Stimulated activated CD4-positive, alpha-beta T cell treated with anti-CD3 and anti-CD28 coated beads, Interleukin-15, amount 100 ng/mL, for 1 hour (primary cell): ENCODE results near the gene JADE3.
A peak's percentile ranks its signal among the peaks of the same experiment; 100 is the strongest.
"Not testable (repeated sequence)": the region's sequence is repeated elsewhere in the genome, so short reads cannot be mapped to it uniquely, and the experiment has no call there.

Source experiments
- DNase-seq, 2 donors: peaks; one replicate each; pipeline ENCODE4 v3.0.0-alpha.2; 2020; ENCODE audit warnings: low read depth in 1 of 2, low spot score in 1 of 2

JADE3 gene

DNA sequence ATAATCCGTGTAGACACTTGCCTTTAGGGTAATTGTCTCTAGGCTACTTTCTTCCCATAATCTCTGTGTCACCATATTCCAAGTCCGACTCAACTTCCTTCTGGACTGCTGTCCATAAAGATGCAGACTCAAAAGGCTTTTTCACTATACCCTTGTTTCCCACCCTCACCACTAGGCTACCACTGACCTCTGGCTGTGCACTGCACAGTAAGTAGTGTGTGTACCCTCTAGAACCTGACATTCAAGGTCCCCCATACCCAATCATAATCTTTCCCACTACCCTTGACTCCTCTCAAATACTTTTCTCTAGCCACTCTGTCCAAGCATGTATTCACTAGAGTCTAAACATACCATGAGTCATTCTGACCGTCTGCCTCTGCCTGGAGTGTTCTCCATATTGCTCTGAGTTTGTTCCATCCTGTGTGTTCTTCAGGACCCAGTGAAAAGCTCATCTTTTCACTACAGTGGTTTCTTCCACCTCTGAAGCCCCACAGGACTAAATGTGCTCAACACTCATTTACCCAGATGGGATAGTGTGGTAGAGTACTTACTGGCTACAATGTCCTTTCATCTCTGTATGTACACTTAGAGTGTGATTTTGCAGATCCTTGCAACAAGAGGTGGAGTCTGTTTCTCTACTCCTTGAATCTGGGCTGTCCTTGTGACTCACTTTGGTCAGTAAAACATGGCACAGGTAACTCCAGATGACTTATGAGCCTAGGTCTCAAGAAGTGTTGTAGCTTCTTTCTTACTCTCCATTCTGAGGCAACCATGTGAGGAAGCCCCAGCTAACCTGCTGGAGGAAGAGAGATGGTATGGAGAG lies 17.4 kb downstream of the JADE3 start:
- no peak for DNase-seq

DNA sequence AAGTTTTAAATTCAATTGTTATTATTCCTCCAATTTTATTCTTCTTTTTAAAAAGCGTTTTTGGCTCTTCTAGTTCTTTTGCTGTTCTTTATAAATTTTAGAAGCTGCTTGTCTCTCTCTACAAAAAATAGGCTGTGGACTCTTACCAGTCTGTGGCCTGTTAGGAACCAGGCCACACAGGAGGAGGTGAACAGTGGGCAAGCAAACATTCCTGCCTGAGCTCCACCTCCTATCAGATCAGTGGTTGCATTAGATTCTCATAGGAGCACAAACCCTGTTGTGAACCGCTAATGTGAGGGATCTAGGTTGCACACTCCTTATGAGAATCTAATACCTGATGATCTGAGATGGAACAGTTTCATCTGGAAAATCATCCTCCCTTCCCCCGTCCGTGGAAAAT lies 23.1 kb downstream of the JADE3 start:
- no peak for DNase-seq

DNA sequence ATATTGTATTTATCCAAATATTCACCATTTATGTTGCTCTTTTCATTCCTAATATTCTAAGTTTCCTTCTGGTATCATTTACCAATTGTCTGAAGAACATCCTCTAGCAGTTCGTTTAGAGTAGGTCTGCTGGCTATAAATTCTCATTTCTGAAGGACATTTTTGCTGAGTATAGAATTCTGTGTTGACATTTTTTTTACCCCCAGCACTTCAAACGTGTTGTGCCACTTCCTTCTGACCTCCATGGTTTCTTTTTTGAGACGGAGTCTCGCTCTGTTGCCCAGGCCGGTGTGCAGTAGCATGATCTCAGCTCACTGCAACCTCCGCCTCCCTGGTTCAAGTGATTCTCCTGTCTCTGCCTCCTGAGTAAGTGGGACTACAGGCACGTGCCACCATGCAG lies 26.4 kb downstream of the JADE3 start:
- no peak for DNase-seq

DNA sequence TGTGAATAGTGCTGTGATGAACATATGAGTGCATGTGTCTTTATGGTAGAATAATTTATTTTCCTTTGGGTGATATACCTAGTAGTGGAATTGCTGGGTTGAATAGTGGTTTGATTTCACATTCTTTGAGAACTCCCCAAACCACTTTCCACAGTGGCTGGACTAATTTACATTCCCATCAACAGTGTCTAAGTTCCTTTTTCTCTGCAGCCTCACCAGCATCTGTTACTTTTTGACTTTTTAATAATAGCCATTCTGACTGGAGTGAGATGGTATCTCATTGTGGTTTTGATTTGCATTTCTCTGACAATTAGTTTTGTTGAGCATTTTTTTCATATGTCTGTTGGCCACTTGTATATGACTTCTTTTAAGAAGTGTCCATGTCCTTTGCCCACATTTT lies 29.1 kb downstream of the JADE3 start:
- DNase-seq: no peak

DNA sequence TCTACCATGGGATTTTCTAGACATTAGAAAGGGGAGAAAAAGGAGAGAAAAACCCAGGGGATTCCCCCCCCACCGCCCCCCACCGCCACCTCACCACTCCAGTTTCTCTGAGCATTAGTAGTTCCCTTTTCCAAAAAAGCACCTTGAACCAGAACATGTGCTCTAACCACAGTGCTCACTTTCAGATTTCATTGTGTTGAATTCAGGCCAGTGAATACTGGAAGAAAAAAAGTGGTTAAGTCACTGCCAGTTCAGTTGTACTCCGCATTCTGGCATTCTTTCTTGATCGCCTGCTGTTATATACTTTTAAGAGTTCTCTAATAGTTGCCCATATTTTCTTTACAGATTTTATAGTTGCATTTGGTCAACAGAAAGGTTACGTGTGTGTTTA lies 40.9 kb downstream of the JADE3 start:
- no peak for DNase-seq

DNA sequence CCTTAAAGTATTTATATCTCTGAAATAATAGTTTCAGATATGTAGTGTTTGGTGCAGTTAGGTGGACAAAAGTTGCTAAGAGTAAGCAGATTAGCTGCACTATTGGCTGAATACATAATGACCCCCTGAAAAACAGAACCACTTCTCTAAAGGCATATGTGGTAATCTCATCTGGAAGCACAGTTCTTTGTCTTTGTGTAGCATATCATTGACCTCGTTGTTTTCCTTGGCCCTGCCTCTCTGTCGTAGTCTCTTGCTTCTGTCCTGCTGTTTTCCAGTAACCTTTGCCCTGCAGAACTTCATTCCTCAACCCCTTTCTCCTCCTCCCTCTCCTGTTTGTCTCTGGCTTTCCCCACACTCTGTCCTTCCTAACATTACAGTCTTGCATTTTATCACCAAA lies 41.4 kb downstream of the JADE3 start:
- no peak for DNase-seq

DNA sequence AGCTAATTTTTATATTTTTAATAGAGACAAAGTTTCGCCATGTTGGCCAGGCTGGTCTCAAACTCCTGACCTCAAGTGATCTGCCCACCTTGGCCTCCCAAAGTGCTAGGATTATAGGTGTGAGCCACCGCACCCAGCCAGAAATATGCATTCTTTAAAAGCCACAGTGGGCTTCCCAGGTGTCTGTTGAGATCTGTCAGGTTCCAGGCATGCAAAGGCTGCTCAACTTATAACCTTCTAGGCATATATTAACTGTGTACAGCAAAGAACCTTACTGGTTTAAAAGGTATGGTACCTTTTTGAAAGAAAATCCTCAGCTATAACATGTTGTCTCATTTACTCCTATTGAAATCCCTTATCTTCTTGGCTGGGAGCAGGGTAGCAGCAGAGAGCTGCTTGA lies 42.5 kb downstream of the JADE3 start:
- no peak for DNase-seq

DNA sequence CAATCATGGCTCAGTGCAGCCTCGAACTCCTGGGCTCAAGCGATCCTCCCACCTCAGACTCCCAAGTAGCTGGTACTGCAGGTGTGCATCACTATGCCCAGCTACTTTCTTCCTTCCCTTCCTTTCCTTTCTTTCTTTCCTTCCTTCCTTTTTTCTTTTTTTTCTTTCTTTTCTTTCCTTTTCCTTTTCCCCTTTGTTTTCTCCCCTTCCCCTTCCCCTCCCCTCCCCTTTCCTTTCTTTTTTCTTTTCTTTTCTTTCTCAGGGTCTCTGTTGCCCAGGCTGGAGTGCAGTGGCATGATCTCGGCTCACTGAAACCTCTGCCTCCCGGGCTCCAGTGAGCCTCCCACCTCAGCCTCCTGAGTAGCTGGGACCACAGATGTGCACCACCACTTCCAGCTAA lies 44.4 kb downstream of the JADE3 start:
- not testable (repeated sequence) for DNase-seq

DNA sequence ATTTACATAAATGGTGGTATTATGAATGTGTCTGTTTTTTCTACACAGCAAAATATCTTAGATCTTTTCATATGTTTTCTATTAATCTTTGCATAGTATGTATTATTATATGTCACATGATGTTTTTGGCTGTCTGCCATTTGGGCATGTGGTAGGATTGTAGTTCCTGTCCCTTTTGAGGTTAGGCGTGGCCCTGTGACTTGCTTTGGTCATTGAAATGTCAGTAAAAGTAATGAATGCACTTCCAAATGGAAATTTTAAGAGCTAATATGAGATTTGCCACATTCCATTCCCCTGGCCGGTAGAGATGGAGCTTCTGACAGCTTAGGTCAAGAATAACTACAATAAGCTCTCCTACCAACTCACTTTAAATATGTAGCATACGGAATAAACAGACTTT lies 45.1 kb downstream of the JADE3 start:
- no peak for DNase-seq

DNA sequence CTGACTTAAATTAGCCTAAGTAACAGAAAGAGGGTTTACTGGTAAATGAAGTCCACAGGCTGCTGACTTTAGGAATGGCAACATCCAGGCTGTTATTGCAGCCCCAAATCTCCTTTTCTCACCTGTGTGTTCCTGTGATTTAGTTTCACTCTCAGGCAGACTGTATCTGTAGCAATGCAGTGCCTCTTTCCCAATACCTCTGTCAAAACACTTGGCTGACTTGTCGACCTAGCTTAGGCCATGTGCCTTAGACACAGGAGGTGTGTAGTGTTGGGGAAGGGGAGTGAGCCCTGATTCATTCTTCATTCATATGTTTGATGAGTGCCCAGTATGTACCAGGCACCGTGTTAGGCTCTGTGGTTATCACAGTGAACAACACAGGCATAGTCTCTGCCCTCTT lies 46.9 kb downstream of the JADE3 start:
- no peak for DNase-seq

DNA sequence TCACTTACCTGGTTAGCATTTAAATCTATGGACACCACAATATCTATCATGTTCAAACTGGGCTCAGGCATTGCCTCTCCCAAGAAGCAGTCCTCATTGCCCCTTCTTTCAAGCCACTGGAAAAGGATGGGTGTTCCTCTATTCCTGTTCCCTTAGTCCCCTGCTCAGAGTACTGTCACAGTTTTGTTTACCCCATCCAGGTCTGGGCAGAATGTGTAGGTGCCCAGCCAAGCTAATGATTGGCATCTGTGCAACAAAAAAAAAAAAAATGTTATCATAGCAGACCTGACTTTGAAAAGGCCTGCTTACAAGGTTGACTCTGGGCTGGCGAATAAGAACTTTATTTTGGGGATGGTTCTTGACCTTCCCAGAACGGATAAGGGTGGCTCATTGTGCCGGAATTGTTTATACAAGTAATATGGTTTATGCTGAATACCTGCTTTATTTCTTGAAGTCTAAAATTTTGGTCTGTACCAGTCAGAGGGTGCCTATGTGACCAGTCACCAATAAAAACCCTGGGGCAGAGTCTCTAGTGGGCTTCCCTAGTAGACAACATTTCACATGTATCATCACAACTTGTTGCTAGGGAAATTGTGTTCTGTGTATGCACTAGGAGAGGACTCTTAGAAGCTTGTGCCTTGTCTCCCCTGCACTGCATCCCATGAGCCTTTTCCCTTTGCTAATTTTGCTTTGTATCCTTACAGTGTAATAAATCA lies 47.9 kb downstream of the JADE3 start:
- no peak for DNase-seq

DNA sequence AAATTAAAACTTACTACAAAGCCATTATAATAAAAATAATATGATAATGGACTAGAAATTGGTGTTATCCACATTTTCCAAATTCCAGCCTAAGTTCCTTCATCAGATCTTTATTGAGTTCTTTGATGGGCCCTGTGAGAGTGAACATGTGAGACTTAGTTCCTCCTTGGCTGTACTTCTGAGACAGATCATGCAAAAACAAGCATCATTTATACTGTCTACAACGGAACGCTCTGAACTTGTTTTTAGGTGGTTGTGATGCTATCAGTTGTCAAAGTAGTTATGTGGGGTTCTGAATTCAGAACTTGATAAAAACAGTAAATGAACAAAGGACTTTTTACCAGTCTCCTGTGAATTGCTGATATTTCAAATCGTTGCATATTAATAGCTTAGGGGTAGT lies 48.9 kb downstream of the JADE3 start:
- no peak for DNase-seq

DNA sequence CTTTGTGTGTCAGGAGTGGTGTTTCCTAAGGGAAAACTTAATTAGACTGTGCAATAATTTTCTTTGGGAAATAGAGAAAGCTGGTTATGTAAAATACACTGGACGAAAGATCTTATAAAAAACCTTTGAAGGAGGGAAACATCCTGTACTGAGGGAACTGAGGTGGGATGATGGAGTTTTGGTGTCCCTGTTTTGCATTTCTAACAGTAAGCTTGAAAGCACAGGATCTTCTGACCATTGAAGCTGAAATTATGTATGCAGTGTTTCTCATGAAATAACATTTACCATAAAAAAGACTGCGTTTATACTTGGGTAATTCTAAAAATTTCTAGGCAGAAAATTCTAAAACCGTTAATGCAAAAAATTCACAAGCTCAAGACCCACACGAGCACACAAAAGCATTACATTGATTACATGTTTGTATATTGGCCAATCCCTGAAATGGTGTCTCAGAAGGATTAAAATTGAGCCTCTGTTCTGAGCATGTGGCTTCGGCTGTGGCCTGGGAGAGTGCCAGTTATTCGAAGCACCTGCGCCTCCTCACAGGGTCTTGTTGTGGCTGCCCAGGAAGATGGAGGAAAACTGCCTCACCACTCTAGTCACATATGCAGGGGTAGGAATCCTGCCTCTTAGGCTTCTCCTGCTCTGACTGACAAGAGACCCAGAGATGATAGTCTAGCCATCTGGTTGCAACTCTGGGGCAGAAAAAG lies 49.5 kb downstream of the JADE3 start:
- no peak for DNase-seq

DNA sequence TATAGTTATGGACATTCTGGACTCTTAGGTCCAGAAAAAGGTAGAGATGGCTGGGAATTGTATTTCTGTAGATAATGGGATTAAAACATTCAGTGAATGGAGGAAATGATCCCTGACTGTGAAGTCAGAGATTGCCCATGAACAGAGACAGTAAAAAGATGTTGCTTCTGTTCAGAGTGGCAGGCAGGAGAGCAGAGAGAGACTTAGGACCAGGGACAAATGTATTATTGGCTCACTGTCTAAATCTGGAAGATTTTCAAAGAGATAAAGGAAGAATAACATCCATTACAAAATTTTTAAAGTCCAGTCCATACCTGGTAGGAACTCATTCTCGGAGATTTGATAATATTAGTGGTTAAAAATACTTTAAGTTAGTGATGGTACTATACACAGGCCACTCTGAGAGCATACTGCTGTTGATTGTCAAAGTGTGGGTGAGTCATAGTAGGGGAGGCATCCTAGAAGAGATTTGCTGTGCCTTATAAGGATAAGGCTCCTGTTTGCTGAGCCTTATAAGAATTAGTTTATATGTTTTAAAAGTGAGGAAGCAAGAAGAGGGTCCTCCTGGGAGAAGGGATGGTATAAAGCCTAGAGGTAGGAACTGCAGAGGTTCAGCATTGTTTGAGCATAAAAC lies 53.0 kb downstream of the JADE3 start:
- no peak for DNase-seq

DNA sequence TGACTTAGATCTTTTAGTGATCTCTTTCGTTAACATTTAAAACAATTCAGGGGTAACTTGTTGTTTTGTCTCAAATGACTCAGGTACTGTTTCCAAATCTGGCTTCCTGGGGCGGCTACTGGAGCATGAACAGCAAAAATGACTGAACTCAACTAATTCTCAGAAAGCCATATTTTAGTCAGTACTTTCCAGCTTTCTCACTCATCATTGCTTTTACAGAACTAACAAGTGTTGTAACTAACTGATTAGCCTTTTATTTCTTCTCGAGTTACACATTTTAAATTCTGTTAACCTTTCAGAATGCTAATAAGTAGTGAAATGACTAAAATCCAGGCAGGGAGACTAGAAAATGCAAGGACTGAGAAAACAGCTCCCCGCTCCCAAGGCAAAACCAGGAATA lies 55.3 kb downstream of the JADE3 start:
- no peak for DNase-seq

DNA sequence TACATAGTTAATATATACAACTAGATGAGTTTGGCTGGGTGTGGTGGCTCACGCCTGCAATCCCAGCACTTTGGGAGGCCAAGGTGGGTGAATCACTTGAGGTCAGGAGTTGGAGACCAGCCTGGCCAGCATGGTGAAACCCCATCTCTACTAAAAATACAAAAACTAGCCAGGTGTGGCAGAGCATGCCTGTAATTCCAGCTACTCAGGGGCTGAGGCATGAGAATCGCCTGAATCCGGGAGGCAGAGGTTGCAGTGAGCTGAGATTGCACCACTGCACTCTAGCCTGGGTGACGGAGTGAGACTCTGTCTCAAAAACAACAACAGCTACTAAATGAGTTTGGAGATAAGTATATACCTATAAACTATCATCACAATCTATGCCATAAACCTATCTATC lies 64.8 kb downstream of the JADE3 start:
- DNase-seq: not testable (repeated sequence)

DNA sequence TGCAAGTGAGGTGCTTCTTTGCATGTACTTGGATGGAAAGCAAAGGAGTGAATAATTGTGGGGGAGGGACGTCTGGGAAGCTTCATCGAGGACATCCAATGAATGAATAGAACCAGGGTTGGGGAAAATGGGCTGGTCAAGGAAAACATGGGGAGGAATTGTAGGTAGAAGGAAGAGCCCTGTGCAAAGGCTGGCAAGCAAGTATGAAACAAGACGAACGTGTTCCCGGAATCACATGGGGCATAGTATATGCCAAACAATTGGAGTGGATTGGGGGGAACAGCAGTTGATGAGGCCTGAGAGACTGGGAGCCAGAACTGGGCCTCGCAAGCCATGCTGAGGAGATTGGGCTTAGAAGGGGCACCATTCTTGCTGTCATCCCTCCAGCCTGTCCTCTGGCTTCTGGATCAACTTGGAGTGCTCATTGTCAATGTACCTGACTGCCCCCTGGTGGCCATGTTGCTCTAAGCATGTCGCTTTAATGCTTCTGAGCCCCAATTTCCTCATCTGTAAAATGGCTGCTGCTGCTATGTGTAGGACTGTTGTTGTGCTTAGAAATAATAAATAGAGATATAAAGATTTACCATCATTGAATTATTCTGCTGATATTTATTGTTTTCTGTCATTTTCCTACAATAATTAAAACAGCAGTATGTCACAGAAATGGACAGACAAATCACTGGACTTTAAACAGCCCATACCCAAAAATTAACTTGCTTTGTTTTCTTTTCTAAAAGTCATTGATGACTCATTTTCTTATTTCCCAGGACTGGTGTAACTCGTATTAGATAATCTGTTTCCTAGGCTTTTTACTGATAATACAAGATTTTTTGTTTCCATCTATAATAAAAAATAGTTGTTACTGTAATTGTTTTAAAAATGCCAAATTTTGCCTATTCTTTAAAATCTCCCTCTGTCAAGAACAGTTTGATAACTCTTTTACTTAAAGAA lies 66.4 kb downstream of the JADE3 start:
- DNase-seq: peak; percentile 15 to 48

DNA sequence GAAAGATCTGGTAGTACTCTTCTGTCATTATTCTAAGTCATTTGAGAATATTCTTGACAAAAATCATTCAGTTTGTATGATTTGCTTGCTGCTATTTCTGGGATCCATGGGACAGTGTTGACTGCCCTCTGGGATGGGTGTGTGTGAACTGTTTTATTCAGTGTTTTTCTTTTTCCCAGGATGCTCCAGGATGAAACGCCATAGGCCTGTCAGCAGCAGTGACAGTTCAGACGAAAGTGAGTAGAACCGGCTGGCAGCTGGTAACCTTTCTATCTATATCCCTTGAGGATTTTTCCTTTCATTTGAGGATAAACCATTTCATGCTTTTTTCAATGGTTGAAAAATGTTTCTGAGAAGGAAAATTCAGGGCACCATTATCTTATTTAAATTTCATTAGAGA lies 72.5 kb downstream of the JADE3 start:
- no peak for DNase-seq

DNA sequence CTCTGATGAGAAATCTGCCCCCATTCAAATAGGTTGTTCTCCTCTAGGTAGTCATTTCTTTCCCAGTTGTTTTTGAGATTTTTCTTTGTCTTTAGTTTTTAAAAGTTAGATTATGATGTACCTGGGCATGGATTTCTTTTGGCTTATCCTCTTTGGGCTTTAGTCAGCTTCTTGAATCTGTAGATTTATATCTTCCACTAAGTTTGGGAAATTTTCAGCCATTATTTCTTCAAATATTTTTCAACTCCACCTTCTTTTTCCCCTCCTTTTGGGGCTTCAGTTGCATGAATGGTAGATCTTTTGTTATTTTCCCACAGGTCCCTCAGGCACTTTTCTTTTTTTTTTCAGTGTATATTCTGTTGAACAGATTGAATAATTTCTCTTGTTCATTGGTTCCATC lies 77.3 kb downstream of the JADE3 start:
- DNase-seq: no peak

DNA sequence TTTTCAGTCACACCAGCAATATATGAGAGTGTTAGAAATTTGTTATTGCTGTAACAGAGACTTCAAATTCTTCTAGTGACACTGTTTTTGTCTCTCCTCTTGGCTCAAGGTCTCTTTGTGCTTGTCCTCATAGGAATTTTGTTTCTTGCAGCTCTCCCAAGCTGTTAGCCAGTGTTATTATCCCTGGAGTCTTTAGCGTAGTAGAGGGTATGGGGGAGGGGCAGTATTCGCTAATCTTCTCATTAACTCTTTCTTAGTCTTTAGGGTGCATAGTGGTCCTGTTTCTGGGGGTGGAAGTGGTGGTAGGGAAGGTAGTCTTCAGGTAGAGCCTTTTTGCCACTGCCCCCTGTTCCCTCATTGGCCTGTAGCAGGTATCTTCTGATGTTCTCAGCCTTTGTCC lies 79.4 kb downstream of the JADE3 start:
- DNase-seq: no peak

DNA sequence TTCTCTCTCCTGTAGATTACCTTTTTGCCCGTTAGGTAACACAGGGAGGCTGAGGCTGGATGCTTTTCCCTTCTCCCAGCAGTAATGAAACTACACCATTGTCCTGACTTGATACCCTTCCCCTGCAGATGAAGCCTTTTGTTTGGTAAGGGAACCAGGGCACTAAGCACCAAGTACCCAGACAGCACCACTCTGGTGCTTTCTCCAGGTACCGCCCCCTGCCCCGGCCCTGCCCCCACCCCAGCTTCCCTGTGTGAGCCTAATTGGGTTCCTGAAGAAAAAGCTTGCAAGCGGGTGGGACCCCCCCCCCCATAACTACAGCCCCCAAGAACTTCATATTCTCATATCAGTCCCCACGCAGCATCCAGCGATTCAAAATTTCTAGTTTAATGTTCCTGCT lies 79.8 kb downstream of the JADE3 start:
- DNase-seq: no peak
